ENCODE measurements around the gene TMEM245.
"Not testable (repeated sequence)": the region's sequence is repeated elsewhere in the genome, so short reads cannot be mapped to it uniquely, and the experiment has no call there.

Gene TMEM245

GRCh38 chr9:109132567-109133021 is 12.8 kb upstream of the TMEM245 start:
- no peak for DNase-seq

- DNase-seq, result no peak
Observed at GRCh38 chr9:109129470-109130197, 9.9 kb upstream of the TMEM245 start.

- not testable (repeated sequence) for DNase-seq
Observed at GRCh38 chr9:109126671-109127070, 6.9 kb upstream of the TMEM245 start.

- no peak for DNase-seq
Observed at GRCh38 chr9:109124121-109124520, 4.4 kb upstream of the TMEM245 start.

GRCh38 chr9:109122726-109123621 is 3.2 kb upstream of the TMEM245 start:
- DNase-seq, result no peak

GRCh38 chr9:109121232-109121796 is 1.6 kb upstream of the TMEM245 start:
- no peak for DNase-seq

GRCh38 chr9:109120204-109120789 is 550 bp upstream of the TMEM245 start:
- DNase-seq, result no peak

- no peak for DNase-seq
Observed at GRCh38 chr9:109118808-109119438, 824 bp downstream of the TMEM245 start.

GRCh38 chr9:109117856-109118807 is 1.6 kb downstream of the TMEM245 start:
- DNase-seq, result no peak

GRCh38 chr9:109115931-109116526 is 3.7 kb downstream of the TMEM245 start:
- DNase-seq, result no peak

GRCh38 chr9:109114670-109115069 is 5.1 kb downstream of the TMEM245 start:
- DNase-seq, result no peak

- DNase-seq, result no peak
Observed at GRCh38 chr9:109113892-109114609, 5.7 kb downstream of the TMEM245 start.

GRCh38 chr9:109113254-109113653 is 6.5 kb downstream of the TMEM245 start:
- no peak for DNase-seq

GRCh38 chr9:109110329-109111021 is 9.3 kb downstream of the TMEM245 start:
- DNase-seq, result no peak

- DNase-seq, result no peak
Observed at GRCh38 chr9:109109967-109110328, 9.8 kb downstream of the TMEM245 start.

GRCh38 chr9:109108318-109108717 is 11.4 kb downstream of the TMEM245 start:
- no peak for DNase-seq

GRCh38 chr9:109107402-109108240 is 12.1 kb downstream of the TMEM245 start:
- no peak for DNase-seq

- no peak for DNase-seq
Observed at GRCh38 chr9:109101810-109102209, 17.9 kb downstream of the TMEM245 start.

GRCh38 chr9:109101202-109101595 is 18.5 kb downstream of the TMEM245 start:
- DNase-seq, result no peak
